Astrocyte of the spinal cord (primary cell): ENCODE data around the gene ARHGAP42.

Source experiments
- DNase-seq: peaks from one replicate; pipeline ENCODE4 v3.0.0; 2011; ENCODE audit warnings: low read depth, low spot score
- H3K4me3 ChIP-seq: 2 replicates; pipeline ENCODE4 v1.5.1; 2011; ENCODE audit warnings: low read depth, mild to moderate bottlenecking, low read length, moderate library complexity
- in situ Hi-C: cut with HindIII; loops from 2 replicates; pipeline ENCODE4 v1.10.0; 2017; ENCODE audit warnings: low sequenced_read_pairs
- TF ChIP-seq, protein P1 (sequence below): IDR thresholded peaks from 2 replicates; pipeline ENCODE4 v1.5.1; 2012; ENCODE audit warnings: low read depth, mild to moderate bottlenecking, low read length, inconsistent platforms

Gene ARHGAP42

GRCh38 chr11:100816823-100817222, 129.7 kb downstream of the ARHGAP42 start:
- TF ChIP-seq, protein P1, sequence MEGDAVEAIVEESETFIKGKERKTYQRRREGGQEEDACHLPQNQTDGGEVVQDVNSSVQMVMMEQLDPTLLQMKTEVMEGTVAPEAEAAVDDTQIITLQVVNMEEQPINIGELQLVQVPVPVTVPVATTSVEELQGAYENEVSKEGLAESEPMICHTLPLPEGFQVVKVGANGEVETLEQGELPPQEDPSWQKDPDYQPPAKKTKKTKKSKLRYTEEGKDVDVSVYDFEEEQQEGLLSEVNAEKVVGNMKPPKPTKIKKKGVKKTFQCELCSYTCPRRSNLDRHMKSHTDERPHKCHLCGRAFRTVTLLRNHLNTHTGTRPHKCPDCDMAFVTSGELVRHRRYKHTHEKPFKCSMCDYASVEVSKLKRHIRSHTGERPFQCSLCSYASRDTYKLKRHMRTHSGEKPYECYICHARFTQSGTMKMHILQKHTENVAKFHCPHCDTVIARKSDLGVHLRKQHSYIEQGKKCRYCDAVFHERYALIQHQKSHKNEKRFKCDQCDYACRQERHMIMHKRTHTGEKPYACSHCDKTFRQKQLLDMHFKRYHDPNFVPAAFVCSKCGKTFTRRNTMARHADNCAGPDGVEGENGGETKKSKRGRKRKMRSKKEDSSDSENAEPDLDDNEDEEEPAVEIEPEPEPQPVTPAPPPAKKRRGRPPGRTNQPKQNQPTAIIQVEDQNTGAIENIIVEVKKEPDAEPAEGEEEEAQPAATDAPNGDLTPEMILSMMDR = no peak
- H3K4me3 ChIP-seq = no peak overlapping the region
- no peak for DNase-seq
- in situ Hi-C loops = no loop called here

DNA sequence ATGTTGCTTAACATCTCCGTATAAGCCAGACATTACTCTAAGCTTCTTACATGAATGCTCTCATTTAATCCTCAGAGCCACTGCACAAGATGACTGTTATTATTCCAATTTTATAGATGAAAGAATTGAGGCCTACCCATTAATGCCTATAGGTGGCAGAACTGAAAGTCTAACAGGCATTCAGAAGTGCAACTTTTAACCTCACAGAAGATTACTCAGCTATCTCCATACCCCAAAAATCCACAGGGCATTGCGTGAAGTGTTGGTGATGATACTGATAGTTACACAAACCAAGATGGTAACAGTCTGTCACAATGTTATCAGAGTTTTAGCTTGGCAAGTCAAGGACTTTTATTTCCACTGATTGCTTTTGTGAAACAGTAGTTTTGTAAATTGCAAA, 130.5 kb downstream of the ARHGAP42 start:
- TF ChIP-seq, protein P1 = no peak
- no peak for DNase-seq
- in situ Hi-C loops = no loop called here
- H3K4me3 ChIP-seq = no peak overlapping the region

DNA sequence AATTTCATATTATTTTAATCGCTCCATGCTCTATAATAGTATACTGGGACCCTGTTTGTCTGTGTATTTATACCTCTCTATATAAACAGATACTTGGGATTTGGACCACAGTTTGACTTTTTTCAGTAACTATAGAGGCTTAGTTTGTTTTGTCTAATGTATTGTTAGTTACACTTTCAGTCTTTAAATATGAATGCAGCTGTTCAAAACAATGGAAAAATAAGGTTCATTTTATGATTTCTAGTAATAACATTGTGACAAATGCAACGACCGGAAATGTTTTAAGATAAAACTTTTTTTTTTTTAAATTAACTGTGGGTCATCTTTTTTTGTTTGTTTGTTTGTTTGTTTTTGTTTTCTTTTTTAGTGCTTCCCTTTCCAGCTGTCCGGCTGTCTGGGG, 133.5 kb downstream of the ARHGAP42 start:
- TF ChIP-seq, protein P1 = no peak
- DNase-seq = no peak
- in situ Hi-C loops = no loop called here
- H3K4me3 ChIP-seq = no peak overlapping the region

GRCh38 chr11:100821198-100821597, 134.1 kb downstream of the ARHGAP42 start:
- no peak for DNase-seq
- TF ChIP-seq, protein P1 = no peak
- H3K4me3 ChIP-seq = no peak overlapping the region
- in situ Hi-C loops = no loop called here

DNA sequence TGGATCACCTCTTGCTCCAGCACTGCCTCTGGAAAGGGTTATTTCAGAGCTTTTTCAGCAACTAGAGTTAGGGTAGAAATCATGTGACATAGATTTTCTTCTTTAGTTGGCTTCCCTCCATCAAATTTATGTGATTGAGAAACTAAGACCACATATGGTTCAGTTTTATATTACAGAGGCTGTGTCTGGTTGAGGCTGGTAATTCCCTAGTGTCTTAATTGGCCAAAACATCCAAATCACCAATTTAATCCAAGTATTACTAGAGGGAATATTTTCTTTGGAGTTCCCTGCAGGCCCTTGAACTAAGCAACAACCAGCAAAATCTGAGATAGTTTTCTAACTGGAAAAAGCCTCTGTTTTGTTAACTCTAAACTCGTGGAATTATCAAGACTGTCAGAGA, 136.3 kb downstream of the ARHGAP42 start:
- in situ Hi-C loops = no loop called here

DNA sequence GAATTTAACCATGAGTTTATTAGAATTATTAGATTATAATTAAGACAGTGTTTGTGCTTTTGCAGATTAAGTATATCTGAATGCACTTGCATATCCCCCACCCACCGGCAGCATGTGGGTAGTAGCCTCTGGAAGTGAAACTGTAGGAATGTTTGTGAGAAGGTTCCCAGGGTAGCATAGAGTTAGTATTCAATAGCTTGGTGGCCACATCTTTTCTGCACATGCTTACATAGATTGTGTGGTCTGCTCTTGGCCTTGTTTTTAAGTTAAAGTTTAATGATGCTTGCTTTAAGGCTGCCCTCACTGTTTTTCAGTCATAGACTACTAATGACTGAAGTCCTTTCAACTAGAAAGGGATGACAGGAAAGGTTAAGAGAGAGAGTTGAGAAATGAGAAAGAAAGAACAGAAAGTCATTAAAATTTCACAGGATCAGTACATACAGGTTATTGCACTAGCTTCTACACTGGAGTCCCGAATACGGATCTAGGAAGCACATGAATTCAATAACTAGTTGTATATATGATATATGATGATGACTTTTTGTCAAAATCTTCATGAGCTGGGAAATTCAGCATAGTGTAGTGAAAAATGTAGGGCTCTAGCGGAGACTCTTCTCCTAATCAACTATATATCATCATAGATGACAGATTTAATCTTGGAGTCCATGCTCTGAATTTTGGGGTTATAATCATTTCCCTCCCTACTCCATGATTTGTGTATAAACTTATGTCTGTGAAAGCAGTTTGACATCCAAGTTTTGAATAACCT, 137.1 kb downstream of the ARHGAP42 start:
- in situ Hi-C loops = no loop called here
- TF ChIP-seq, protein P1 = no peak
- H3K4me3 ChIP-seq = no peak overlapping the region
- DNase-seq = no peak

More for the DNA sequence above, 136.3 kb downstream of the ARHGAP42 start:
- peak; percentile 36 for DNase-seq
- TF ChIP-seq, protein P1 = no peak
- no peak overlapping the region for H3K4me3 ChIP-seq
